HG03108 (cell line): ENCODE data around the gene GRAMD1A.
"Not testable (repeated sequence)": the region's sequence is repeated elsewhere in the genome, so short reads cannot be mapped to it uniquely, and the experiment has no call there.

ENCODE experiments used
- ATAC-seq: cut with Tn5 transposase; IDR thresholded peaks from one replicate; pipeline ENCODE4 v1.9.1; 2021; ENCODE audit warnings: moderate library complexity; ENCODE audit not compliant: unreplicated experiment

Gene GRAMD1A

GRCh38 chr19:35034005-35034502, 33.9 kb downstream of the GRAMD1A start:
- ATAC-seq, result no peak

DNA sequence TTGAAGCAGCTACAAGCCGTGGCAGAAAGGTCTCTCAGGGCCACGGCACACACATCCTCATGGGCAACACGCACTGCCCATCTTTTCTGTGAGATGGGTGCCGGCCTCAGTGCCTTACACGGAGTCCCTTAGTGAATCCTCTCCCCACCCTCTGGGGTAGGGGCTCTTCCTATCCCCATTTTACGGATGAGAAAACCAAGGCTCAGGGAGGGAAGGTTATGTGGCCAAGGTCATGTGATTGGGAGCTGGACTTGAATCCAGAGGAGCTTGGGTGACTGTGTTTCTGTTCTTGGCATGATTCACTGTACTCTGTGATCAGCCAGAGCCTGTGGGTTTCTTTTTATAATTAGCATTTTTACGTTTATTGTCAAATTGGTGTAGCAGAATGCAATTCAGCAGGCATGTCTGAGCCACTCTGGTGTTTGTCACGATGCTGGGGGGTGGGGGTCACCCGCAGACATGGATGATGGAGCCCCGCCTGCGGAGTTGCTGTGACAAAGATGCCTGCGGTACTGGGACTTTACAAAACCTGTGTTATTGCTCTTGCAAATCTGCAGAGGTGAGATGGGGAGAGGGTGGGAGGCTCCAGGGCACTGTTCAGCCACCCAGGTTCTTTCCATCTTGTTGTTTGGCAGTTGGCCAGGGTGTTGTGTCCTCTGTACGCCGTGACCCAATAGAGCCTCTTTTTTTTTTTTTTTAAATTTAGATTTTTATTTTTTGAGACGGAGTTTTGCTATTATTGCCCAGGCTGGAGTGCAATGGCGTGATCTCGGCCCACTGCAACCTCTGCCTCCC, 34.7 kb downstream of the GRAMD1A start:
- ATAC-seq, result no peak

GRCh38 chr19:35037716-35038622, 37.8 kb downstream of the GRAMD1A start:
- ATAC-seq, result peak; percentile 62

DNA sequence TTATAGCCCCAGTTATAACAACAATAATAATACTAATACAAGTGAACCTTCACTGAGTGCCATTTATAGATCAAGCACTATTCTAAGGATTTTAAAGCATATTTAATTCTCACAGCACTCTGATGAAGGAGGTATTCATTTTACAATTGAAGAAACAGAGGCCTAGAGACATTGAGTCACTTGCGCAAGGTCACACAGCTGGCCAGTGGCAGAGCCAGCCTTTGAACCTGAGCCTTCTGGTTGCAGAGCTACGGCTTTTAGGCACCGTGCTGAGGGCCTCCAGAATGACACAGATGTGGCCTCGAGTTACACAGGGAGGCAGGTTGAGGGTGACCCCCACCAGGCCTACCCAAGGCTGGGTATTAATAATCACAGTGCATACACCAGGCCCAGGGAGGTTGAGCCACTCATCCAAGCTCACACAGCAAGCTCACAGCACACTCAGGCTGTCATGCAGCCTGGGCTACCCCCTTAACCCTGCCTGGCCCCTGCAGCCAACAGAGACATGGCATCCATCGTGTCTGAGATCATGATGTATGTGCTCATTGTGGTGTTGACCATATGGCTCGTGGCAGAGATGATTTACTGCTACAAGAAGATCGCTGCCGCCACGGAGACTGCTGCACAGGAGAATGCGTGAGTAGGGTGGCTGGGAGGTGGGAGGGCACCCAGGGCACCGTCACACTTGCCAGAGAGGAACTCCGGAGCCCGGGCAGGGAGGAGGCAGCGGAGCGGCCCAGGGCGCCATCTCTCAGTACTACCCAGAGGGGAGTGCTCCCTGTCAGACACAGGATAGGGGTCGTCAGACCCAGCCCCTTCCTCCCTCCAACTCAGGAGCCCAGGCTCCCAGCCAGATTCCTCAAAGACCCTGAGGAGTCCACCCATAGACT, 38.7 kb downstream of the GRAMD1A start:
- no peak for ATAC-seq

- ATAC-seq, result no peak
These were observed 40.0 kb downstream of the GRAMD1A start for GRCh38 chr19:35039881-35040825.

GRCh38 chr19:35040826-35041547, 40.9 kb downstream of the GRAMD1A start:
- ATAC-seq, result no peak

DNA sequence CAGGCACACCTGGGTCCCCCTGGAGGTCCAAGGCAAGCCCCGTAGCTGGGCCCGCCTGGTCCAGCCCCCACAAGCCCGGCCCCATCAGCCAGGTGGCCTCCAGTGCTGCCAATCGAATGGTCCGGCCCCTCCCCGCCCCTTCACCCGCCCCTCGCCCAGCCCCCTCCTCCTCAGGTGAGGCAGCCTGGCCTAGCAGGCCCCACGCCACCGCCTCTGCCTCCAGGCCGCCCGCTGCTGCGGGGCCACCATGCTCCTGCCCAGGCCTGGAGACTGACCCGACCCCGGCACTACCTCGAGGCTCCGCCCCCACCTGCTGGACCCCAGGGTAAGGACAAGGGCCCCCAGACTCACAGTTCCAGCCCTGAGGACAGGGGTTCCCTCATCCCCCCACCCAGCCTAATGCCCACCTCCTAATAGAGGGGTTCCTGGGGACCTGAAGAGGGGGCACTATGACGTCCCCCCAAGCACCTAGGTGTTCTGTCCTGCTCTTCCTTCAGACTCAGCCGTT, 41.5 kb downstream of the GRAMD1A start, which contains the start of gene HPN:
Gene HPN, plus strand, starts transcription at position 174 of the 508 bp plus-strand sequence. CDS start 786 bp downstream, outside the sequence.
- no peak for ATAC-seq

DNA sequence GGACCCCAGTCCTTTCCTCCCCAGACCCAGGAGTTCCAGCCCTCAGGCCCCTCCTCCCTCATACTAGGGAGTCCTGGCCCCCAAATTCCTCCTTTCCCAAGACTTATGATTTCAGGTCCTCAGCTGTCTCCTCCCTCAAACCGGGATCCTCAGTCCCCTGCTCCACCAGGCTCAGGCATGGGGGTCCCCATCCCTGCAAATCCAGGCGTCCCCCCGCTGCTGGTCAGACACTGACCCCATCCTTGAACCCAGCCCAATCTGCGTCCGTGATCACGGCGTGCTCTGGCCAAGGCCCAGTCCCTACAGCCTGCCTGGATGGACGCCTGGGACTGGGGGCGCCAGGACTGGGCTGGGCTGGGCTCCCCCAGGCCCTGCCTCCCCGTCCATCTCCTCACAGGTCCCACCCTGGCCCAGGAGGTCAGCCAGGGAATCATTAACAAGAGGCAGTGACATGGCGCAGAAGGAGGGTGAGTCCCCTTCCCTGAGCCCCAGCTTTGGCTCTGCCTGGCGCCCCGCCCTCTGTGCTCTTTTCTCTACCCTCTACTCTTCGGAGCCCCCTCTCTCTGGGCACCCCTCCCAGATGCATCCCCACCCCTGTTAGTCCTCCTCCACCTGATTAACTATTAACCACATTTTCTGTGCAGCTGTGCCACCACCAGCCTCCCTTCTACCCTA, 42.1 kb downstream of the GRAMD1A start:
- ATAC-seq, result no peak

GRCh38 chr19:35042954-35043604, 43.0 kb downstream of the GRAMD1A start:
- ATAC-seq, result no peak

- no peak for ATAC-seq
These were observed 43.8 kb downstream of the GRAMD1A start for GRCh38 chr19:35043906-35044305.

GRCh38 chr19:35044317-35045117, 44.4 kb downstream of the GRAMD1A start:
- ATAC-seq, result no peak

DNA sequence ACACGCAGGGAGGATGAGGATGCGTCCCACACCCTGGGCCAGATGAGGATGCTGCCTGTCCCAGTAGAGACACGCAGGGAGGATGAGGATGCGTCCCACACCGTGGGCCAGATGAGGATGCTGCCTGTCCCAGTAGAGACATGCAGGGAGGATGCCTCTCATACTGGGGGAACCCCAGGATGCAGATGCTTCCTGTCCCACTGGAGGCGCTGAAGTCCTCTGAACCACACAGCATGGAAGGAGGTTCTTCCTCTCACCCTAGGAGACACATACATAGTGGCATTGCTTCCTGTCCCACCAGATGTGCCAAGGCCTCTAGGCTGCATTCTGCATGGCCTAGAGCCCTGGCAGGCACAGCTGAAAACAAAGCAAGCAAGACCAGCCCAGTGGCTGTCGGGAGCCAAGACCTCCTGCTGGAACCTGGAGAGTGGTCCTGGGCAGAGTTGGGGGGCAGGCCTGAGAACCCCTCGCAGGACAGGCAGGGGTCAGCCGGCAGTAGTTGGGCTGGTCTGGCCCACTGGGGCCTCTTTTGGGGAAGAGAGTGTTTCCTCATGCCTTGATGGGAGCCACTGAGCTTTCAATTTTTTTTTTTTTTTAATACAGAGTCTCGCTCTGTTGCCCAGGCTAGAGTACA, 45.7 kb downstream of the GRAMD1A start:
- ATAC-seq, result peak; percentile 85

DNA sequence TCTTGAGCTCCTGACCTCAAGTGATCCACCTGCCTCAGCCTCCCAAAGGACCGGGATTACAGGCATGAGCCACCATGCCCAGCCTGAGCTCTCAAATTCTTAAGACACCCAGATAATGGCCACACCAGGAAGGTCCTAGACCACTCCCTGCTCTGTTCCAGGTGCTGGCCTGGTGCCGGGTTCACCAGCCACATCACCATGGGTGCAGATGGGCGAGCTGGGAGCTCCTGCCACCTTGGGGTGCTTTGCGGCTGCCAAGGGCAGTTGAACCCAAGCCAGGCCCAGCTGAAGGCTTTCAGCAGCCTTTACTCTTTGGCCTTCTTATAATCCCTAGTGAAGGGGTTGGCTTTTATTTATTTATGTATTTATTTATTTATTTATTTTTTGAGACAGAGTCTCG, 46.3 kb downstream of the GRAMD1A start:
- no peak for ATAC-seq

- ATAC-seq, result no peak
These were observed 48.8 kb downstream of the GRAMD1A start for GRCh38 chr19:35048911-35049411.

GRCh38 chr19:35049456-35049855, 49.3 kb downstream of the GRAMD1A start:
- no peak for ATAC-seq

DNA sequence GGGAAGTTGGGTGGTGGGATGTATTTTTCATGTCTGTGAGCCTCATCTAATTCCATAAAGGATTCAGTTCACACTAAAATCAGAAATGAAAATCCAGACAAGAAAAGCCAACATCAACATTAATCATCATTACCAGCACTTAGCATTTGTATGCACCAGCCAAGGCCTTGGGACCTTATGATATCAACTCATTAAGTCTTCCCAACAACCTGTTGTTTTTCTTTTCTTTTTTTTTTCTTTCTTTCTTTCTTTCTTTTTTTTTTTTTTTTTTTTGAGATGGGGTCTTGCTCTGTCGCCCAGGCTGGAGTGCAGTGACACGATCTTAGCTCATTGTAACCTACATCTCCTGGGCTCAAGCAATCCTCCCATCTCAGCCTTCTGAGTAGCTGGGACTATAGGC, 50.5 kb downstream of the GRAMD1A start:
- ATAC-seq, result not testable (repeated sequence)
